ENCODE results near the gene SLAMF6. TPM values are rescaled to one million over a fixed set of nuclear protein-coding genes. Genes with fewer than 3 reads are reported as not detected.

SLAMF6 gene
- total and polyA plus RNA-seq, 10 of the 15 experiments (the other 5 are each of a cell fraction or from before 2014, with no cell fraction given): 20.5 to 89.6 (median 36.5) TPM

DNA sequence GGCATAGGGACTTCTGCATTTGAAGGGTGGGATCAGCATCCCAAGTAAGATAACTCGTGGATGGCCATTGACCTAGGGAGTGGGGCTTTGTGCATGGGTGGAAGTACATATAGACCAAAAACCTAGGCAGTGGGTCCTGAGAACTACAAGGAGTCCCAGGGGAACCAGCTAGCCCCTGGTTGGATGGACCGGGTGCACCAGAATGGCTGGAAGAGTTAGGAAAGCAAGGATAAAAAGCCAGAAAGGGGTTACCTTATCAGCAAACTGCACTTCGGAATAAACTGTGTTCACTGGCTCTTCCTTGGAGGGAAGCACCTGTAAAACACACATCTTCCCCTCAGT lies 26.6 kb upstream of the SLAMF6 start (continued):
- TF ChIP-seq IRF4 (IDR thresholded peaks at IDR 0.05; ENCODE audit: low read depth, low read length): no peak
- no peak for TF ChIP-seq NFIC (IDR thresholded peaks at IDR 0.05; ENCODE audit: low read depth, low read length)
- no peak for TF ChIP-seq SP1 (IDR thresholded peaks at IDR 0.05; ENCODE audit: low read depth, low read length)

GRCh38 chr1:160548960-160549664 lies 26.1 kb upstream of the SLAMF6 start:
- peaks cover 2 to 21% of the 10 kb centered on the region in 2 experiments; a peak in 2 of 4 replicates for H3K36me3 ChIP-seq (ENCODE audit: control insufficient read depth in 2 of 2, insufficient read depth in 2 of 2, low read length in 1 of 2)
- DNase-seq (ENCODE audit: low read depth, low spot score) (peak; percentile 91), FAIRE-seq (no peak), ATAC-seq (peak; percentile 77)
- in situ Hi-C loops (cut with MboI): loop anchor here (5.0 kb wide), 2 partner anchors 58 to 117 kb away; no protein-coding TSS in a partner anchor
- 0 out of 3 replicates have a peak, but pooled peaks cover 1% of the 10 kb centered on the region for H3K9me3 ChIP-seq (replicated peaks; ENCODE audit: control insufficient read depth, insufficient read depth, low read length)
- WGBS (ENCODE audit: insufficient coverage, insufficient replicate concordance, low lambda C conversion rate, missing lambda C conversion rate): under 1% methylated on average over 5 of the region's 5 CpGs
- H3K27ac ChIP-seq (ENCODE audit: control insufficient read depth, insufficient read depth): peak overlapping the region; percentile 98
- peaks cover 58% of the 10 kb centered on the region for H3K4me1 ChIP-seq (ENCODE audit: control insufficient read depth, insufficient read depth, low read length)
- H2AFZ ChIP-seq (ENCODE audit: control insufficient read depth, low read depth, low read length): peak overlapping the region; percentile 51
- intact Hi-C loops (cut with micrococcal nuclease; ENCODE audit: unreplicated experiment): loop anchor here (1.0 to 5.0 kb wide), 5 partner anchors 28 to 120 kb away; partner anchors contain the start of gene CD84
- ChIA-PET RAD21 (ENCODE audit: unreplicated experiment) (interaction anchor here (1.0 to 17.2 kb wide), 25 partner anchors 8 to 195 kb away, joined by 3 to 292 read pairs (median 8); partner anchors contain the start of genes CD48, CD84, SLAMF1 and SLAMF6), POLR2A (interaction anchor here (0.9 to 4.5 kb wide), 14 partner anchors 9 to 227 kb away, joined by 3 to 76 read pairs (median 8); partner anchors contain the start of genes CD84, SLAMF1 and SLAMF6), CTCF (interaction anchor here (0.7 to 19.8 kb wide), 17 partner anchors 9 to 404 kb away, joined by 3 to 355 read pairs (median 4); partner anchors contain the start of gene CD84), SMC1A (ENCODE audit: uncharacterized antibody, unreplicated experiment) (interaction anchor here (0.5 to 23.5 kb wide), 23 partner anchors 10 to 162 kb away, joined by 3 to 735 read pairs (median 6); partner anchors contain the start of genes CD84, SLAMF1 and SLAMF6)
- no peaks in the 10 kb centered on the region for H3K79me2 ChIP-seq (ENCODE audit: control insufficient read depth, insufficient read depth, low read length)
- H4K20me1 ChIP-seq (ENCODE audit: control insufficient read depth, insufficient read depth): no peaks in the 10 kb centered on the region
- H3K9ac ChIP-seq (ENCODE audit: control insufficient read depth, insufficient read depth, low read length): peak overlapping the region; percentile 62
- BruUV-seq (replicated peaks): no TSS peak
- peak overlapping the region; percentile 51; the same call in 1 of the 2 replicates for H3K4me2 ChIP-seq (ENCODE audit: control insufficient read depth, insufficient read depth)
- no peaks in the 10 kb centered on the region for H3K27me3 ChIP-seq (replicated peaks in 1 of 2; ENCODE audit: control insufficient read depth in 2 of 2, insufficient read depth in 2 of 2, low read length in 1 of 2)
- no peak overlapping the region for H3K4me3 ChIP-seq
- TF ChIP-seq TBL1XR1 (IDR thresholded peaks at IDR 0.05; ENCODE audit: low read depth, low read length) (peak; percentile 34; the same call in 1 of the 2 replicates), JUNB (IDR thresholded peaks at IDR 0.05) (peak; percentile 29; the same call in 1 of the 2 replicates), SMC3 (IDR thresholded peaks at IDR 0.05; ENCODE audit: borderline replicate concordance, low read length) (peak; percentile 20; the same call in 1 of the 2 replicates), BACH1 (IDR thresholded peaks at IDR 0.05; ENCODE audit: borderline replicate concordance) (no peak), RCOR1 (conservative IDR thresholded peaks at IDR 0.05; ENCODE audit: low read depth, low read length) (no peak), ZNF274 (IDR thresholded peaks at IDR 0.05; ENCODE audit: insufficient read depth, insufficient read length) (no peak), ZNF207 (IDR thresholded peaks at IDR 0.05; ENCODE audit: borderline replicate concordance) (no peak), CREM (IDR thresholded peaks at IDR 0.05; ENCODE audit: low read depth) (peak; percentile 76), ZBTB33 (IDR thresholded peaks at IDR 0.05) (no peak), SREBF1 (IDR thresholded peaks at IDR 0.05; ENCODE audit: low read length) (no peak), ZBED1 (IDR thresholded peaks at IDR 0.05; ENCODE audit: borderline replicate concordance) (peak; percentile 94), GABPA (IDR thresholded peaks at IDR 0.05; ENCODE audit: low read depth) (no peak), CBX5 (IDR thresholded peaks at IDR 0.05; ENCODE audit: low read depth) (no peak), NFYA (IDR thresholded peaks at IDR 0.05; ENCODE audit: borderline replicate concordance, low read depth, low read length) (no peak), POU2F2 (IDR thresholded peaks at IDR 0.05; ENCODE audit: borderline replicate concordance, low read depth, low read length) (peak; percentile 63; the same call in 2 of the 3 replicates), NR2C1 (IDR thresholded peaks at IDR 0.05) (no peak), KLF5 (IDR thresholded peaks at IDR 0.05; ENCODE audit: partially characterized antibody) (no peak), HDGF (IDR thresholded peaks at IDR 0.05) (peak; percentile 32; the same call in 1 of the 2 replicates)
- TF ChIP-seq, protein P1, sequence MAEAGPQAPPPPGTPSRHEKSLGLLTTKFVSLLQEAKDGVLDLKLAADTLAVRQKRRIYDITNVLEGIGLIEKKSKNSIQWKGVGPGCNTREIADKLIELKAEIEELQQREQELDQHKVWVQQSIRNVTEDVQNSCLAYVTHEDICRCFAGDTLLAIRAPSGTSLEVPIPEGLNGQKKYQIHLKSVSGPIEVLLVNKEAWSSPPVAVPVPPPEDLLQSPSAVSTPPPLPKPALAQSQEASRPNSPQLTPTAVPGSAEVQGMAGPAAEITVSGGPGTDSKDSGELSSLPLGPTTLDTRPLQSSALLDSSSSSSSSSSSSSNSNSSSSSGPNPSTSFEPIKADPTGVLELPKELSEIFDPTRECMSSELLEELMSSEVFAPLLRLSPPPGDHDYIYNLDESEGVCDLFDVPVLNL (IDR thresholded peaks at IDR 0.05; ENCODE audit: low read depth, low read length): no peak
